NCI-H1436 treated with DMSO at 0.1 percent for 48 hours (cell line): ENCODE results near the gene HVCN1.

Experiments used
- DNase-seq: peaks from one replicate; lab custom pipeline; 2025; lab: John Stamatoyannopoulos, UW

Gene HVCN1

GRCh38 chr12:110699591-110700445 lies 10.9 kb upstream of the HVCN1 start:
- DNase-seq = no peak

DNA sequence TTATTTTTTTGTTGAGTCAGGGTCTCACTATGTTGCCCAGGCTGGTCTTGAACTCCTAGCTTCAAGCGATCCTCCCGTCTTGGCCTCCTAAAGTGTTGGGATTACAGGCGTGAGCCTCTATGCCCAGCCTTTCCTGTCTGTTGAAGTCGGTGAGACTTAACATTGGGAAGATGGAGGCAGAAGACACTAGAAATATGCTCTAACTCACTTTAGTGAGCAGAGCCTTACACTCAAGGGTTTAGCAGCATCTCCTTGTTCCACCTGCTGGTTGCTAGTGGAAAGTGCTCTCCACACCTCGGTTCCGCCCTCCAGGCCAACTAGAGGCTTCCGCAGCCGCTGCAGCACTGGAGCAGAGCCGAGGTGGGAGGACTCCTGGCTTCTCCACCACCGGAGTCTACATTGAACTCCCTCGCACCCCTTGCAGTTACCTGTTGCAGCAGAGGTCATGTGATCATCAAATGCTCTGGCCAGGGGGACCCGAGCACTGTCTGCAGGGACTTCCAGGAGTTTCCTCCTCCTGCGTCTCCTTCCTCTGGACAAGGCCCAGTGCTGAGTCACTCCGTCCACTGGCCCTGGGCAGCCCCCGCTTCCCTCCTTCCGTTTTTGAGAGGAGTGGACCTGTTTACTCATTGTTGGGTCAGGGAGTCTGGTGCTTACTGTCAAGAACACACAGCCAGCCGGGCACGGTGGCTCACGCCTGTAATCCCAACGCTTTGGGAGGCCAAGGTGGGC lies 9.4 kb upstream of the HVCN1 start:
- DNase-seq = no peak

GRCh38 chr12:110697236-110697635 lies 8.3 kb upstream of the HVCN1 start:
- no peak for DNase-seq

- DNase-seq = no peak
These were observed 7.4 kb upstream of the HVCN1 start for GRCh38 chr12:110696283-110696682.

GRCh38 chr12:110694330-110694901 lies 5.5 kb upstream of the HVCN1 start:
- no peak for DNase-seq

- no peak for DNase-seq
These were observed 4.8 kb upstream of the HVCN1 start for GRCh38 chr12:110693731-110694130.

- no peak for DNase-seq
These were observed 1.2 kb upstream of the HVCN1 start for GRCh38 chr12:110690127-110690430.

DNA sequence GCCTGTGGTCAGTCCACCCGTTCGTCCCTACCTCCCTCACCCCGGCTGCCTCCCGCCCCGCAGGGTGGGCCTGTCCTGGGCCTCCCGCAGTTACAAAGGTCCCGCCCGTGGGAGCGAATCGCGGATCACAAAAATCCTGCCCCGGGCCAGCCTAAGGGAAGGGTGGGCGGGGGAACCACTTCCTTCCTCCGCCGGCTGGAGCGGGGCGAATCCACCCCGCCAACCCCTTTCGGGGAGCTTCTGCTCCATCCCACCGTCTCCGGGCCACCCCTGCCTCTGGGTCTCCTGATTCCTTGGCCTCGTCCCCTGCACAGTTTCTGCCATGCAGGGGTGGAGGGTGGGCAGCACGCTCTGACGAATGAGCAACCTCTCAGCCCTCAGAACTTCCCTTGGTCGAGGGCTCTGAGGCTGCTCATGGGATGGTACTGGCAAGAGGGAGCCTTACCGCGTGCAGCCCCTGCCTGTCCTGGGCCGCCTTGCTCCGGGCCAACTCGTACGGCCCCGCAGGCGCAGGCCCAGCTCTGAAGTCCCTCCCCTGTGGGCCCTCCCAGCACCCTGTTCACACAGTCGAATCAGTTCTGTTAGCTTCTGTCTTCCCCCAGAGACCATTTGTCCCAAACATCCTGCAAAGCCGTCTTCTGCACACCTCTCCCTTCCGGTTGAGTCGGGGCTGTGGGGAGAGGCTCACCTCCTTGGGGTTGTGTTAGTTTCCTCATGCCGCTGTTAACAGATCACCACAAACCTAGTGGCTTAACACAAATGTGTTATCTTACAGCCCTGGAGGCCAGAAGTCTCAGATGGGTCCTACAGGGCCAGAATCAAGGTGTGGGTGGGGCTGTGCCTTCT lies 589 bp upstream of the HVCN1 start:
- DNase-seq = no peak

GRCh38 chr12:110687396-110688169 lies 1.3 kb downstream of the HVCN1 start:
- DNase-seq = no peak

DNA sequence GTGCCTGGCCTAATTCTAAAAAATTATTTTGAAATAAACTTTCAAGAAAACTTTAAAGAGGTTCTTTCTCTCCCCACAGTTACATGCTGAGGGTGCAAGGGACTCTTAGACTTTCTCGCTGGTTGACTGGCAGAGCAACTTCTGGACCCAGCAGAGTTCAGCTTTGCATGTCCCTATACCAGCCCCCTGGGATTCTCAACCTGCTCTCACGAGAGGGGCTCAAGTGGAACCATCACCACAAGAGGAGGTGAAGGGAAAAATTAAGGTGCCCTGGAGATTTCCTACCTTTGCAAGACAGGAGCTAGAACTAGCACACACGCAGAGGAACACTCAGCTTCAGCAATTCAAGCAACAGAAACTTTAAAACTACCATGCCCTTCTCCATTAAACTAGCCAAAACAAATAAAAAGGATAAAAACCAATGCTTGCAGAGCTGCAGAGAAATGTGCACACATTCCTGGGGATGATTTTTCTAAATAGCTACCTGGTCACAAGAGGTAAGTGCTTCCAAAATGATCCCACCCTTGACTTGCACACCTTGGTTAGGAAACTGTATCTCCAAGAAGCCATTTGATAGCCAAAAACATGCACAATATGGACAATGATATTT lies 2.5 kb downstream of the HVCN1 start:
- DNase-seq = no peak

DNA sequence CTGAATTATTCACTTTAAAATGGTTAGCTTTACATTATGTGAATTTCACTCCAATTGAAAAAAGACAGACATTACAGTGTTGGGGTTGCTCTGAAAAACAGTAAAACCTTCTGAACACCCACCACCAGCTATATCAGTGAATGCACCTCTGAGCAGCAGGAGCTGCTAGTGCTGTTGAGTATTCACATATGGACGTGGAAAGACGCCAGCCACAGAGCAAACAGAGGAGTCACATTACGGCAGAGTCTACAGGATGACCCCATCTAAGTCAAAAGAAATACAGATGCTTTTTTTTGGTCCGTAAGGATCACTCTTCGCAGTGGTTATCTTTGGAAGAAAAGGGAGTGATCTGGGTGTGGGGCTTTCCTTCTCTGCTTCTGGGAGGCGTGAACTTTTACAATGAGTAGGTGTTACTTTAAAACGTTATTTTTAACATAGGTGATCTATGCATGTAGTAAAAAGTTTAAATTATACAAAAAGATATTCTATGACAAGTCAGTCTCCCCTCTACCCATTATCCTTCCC lies 4.5 kb downstream of the HVCN1 start:
- no peak for DNase-seq

- DNase-seq = no peak
These were observed 5.0 kb downstream of the HVCN1 start for GRCh38 chr12:110683888-110684287.

DNA sequence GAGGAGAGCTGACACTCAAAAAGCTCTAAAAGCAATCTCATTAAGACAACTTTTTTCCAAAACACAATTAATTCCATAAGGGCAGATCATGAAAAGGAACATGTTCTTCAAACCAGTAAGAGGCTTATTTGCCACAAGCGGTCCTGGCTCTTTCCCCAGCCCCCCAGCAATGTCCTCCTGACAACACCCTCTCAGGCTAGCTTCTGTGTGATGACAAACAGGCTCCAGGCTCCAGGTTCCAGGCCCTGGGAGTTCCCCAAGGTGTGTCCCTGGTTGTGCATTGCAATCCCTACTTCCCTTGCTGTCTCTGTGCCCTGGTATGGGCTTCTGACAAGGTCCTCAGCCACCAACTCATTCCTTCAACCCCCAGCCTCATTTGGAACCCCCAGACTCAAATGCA lies 8.9 kb downstream of the HVCN1 start:
- no peak for DNase-seq

- DNase-seq = no peak
These were observed 9.7 kb downstream of the HVCN1 start for GRCh38 chr12:110679201-110679600.

GRCh38 chr12:110677982-110678381 lies 10.9 kb downstream of the HVCN1 start:
- DNase-seq = no peak

DNA sequence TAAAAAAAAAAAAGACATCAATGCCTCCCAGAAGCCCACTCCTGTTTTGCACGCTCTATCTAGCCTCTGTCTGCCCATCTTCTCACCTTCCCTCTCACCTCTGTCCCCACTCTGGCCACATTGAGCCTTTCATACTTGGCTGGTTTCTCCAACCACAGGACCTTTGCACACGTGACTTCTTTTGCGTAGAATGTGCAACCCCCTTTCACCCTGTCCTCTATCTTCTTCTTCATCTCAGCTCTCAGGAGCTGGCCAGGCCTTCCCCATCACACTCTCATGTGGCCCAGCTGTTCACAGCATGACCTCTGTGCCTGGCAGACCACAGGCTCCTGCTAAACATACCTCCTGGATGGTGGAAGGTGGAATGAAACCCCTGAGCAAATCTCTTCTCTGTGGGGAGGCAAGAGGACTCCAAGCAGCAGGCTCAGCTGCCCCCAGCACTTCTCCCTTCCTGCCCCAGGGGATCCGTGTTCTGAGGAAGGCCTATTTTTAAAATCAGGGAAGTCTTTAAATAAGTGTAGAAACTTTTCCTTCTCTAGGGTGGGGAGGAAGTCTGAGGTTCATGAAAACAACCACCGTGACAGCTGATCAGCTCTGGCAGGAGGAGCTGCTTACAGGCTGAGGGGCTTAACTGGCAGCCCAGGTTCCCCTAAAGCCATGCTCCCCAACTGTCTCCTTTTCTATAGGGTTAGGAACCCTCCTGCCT lies 11.6 kb downstream of the HVCN1 start:
- DNase-seq = no peak

DNA sequence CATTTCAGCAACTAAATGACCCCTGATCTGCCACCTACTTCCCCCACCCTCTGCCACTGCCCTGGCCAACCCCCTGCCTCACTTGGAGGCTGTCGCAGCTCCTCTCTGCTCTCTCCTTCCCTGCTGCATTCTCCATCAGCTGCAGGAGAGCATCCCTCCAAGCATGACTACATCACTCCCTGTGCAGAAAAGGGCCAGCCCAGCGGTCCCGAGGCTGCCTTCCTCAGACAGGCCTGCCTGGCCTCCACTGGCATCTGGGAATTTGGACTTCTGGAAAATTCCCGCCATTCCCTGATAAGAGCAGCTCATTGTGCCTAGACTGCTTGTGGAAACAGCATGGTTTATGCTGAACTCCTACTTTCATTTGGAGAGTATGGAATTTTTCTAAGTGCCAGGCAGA lies 12.7 kb downstream of the HVCN1 start:
- no peak for DNase-seq

- DNase-seq = no peak
These were observed 18.7 kb downstream of the HVCN1 start for GRCh38 chr12:110670161-110670701.

GRCh38 chr12:110669193-110669502 lies 19.8 kb downstream of the HVCN1 start:
- no peak for DNase-seq
